ENCODE data around the gene VPS9D1. TPM values are rescaled to one million over a fixed set of nuclear protein-coding genes. Genes with fewer than 3 reads are reported as not detected.

VPS9D1 gene
- polyA plus RNA-seq, 6 donors from 2014 or later = 0.14 to 0.88 (median 0.51) TPM; not detected in 1

GRCh38 chr16:89711601-89712273 is 9.0 kb downstream of the VPS9D1 start:
- no peaks in the 10 kb centered on the region for H3K9me3 Mint-ChIP-seq
- H3K4me1 Mint-ChIP-seq = no peaks in the 10 kb centered on the region
- peak overlapping the region in 7 of 8 donors; percentile 21 to 78 (median 69) for H3K4me3 Mint-ChIP-seq
- H3K36me3 Mint-ChIP-seq = no peaks in the 10 kb centered on the region
- peak; percentile 61 for DNase-seq
- peak; percentile 82 to 83 for ATAC-seq (ENCODE audit: low read depth in 2 of 2)
- H3K27ac Mint-ChIP-seq = no peak overlapping the region
- no peaks in the 10 kb centered on the region for H3K27me3 Mint-ChIP-seq

- Mint-ChIP-seq H3K4me3 (peak overlapping the region in 3 of 8 donors; percentile 28 to 35 (median 34)), H3K9me3 (no peaks in the 10 kb centered on the region), H3K27me3 (no peaks in the 10 kb centered on the region), H3K27ac (no peak overlapping the region), H3K4me1 (peaks cover 2 to 6% (median 4%) of the 10 kb centered on the region in 3 donors), H3K36me3 (no peaks in the 10 kb centered on the region)
- DNase-seq = no peak
- ATAC-seq (ENCODE audit: low read depth in 2 of 2) = no peak
These were observed 9.8 kb downstream of the VPS9D1 start for GRCh38 chr16:89710709-89711564.

- DNase-seq (no peak), ATAC-seq (ENCODE audit: low read depth in 2 of 2) (no peak)
- peaks cover 4 to 9% (median 8%) of the 10 kb centered on the region in 3 donors for H3K4me1 Mint-ChIP-seq
- no peaks in the 10 kb centered on the region for H3K27me3 Mint-ChIP-seq
- peak overlapping the region in 5 of 8 donors; percentile 2 to 62 (median 33) for H3K4me3 Mint-ChIP-seq
- no peaks in the 10 kb centered on the region for H3K9me3 Mint-ChIP-seq
- no peaks in the 10 kb centered on the region for H3K36me3 Mint-ChIP-seq
- no peak overlapping the region for H3K27ac Mint-ChIP-seq
These were observed 10.8 kb downstream of the VPS9D1 start for GRCh38 chr16:89709716-89710432.

GRCh38 chr16:89709166-89709565 is 11.5 kb downstream of the VPS9D1 start:
- no peaks in the 10 kb centered on the region for H3K27me3 Mint-ChIP-seq
- H3K36me3 Mint-ChIP-seq = no peaks in the 10 kb centered on the region
- no peaks in the 10 kb centered on the region for H3K9me3 Mint-ChIP-seq
- peaks cover 4 to 9% (median 8%) of the 10 kb centered on the region in 3 donors for H3K4me1 Mint-ChIP-seq
- no peak for DNase-seq
- H3K27ac Mint-ChIP-seq = no peak overlapping the region
- ATAC-seq (ENCODE audit: low read depth in 2 of 2) = no peak
- peak overlapping the region in 1 of 8 donors; percentile 47 for H3K4me3 Mint-ChIP-seq

GRCh38 chr16:89708481-89708931 is 12.2 kb downstream of the VPS9D1 start:
- Mint-ChIP-seq H3K4me3 (no peak overlapping the region), H3K27me3 (no peaks in the 10 kb centered on the region), H3K9me3 (no peaks in the 10 kb centered on the region), H3K4me1 (peaks cover 4 to 9% (median 8%) of the 10 kb centered on the region in 3 donors), H3K27ac (no peak overlapping the region), H3K36me3 (no peaks in the 10 kb centered on the region)
- no peak for ATAC-seq (ENCODE audit: low read depth in 2 of 2)
- DNase-seq = no peak

GRCh38 chr16:89707695-89708094 is 13.0 kb downstream of the VPS9D1 start:
- DNase-seq (no peak), ATAC-seq (ENCODE audit: low read depth in 2 of 2) (no peak)
- H3K4me3 Mint-ChIP-seq = no peak overlapping the region
- H3K4me1 Mint-ChIP-seq = peaks cover 4 to 11% (median 8%) of the 10 kb centered on the region in 3 donors
- no peaks in the 10 kb centered on the region for H3K36me3 Mint-ChIP-seq
- no peaks in the 10 kb centered on the region for H3K27me3 Mint-ChIP-seq
- H3K9me3 Mint-ChIP-seq = no peaks in the 10 kb centered on the region
- no peak overlapping the region for H3K27ac Mint-ChIP-seq

- Mint-ChIP-seq H3K27me3 (no peaks in the 10 kb centered on the region), H3K36me3 (no peaks in the 10 kb centered on the region), H3K9me3 (no peaks in the 10 kb centered on the region), H3K27ac (no peak overlapping the region), H3K4me3 (no peak overlapping the region), H3K4me1 (peaks cover 4 to 18% (median 8%) of the 10 kb centered on the region in 3 donors)
- ATAC-seq (ENCODE audit: low read depth in 2 of 2) (no peak), DNase-seq (no peak)
These were observed 14.0 kb downstream of the VPS9D1 start for GRCh38 chr16:89706518-89707260.

GRCh38 chr16:89705006-89705405 is 15.7 kb downstream of the VPS9D1 start:
- Mint-ChIP-seq H3K4me3 (peak overlapping the region in 2 of 8 donors; percentile 66 to 73), H3K27me3 (no peaks in the 10 kb centered on the region), H3K27ac (peak overlapping the region in 2 of 6 donors; percentile 33 to 74), H3K4me1 (peaks cover 9 to 20% (median 16%) of the 10 kb centered on the region in 3 donors), H3K36me3 (no peaks in the 10 kb centered on the region), H3K9me3 (no peaks in the 10 kb centered on the region)
- DNase-seq (no peak), ATAC-seq (ENCODE audit: low read depth in 2 of 2) (no peak)

GRCh38 chr16:89704281-89704680 is 16.4 kb downstream of the VPS9D1 start:
- DNase-seq (no peak), ATAC-seq (ENCODE audit: low read depth in 2 of 2) (no peak)
- Mint-ChIP-seq H3K4me3 (peak overlapping the region in 1 of 8 donors; percentile 18), H3K27me3 (no peaks in the 10 kb centered on the region), H3K36me3 (no peaks in the 10 kb centered on the region), H3K9me3 (no peaks in the 10 kb centered on the region), H3K4me1 (peaks cover 11 to 24% (median 20%) of the 10 kb centered on the region in 3 donors), H3K27ac (peak overlapping the region in 1 of 6 donors; percentile 37)

- no peaks in the 10 kb centered on the region for H3K36me3 Mint-ChIP-seq
- peak within 1 kb of the TSS; percentile 90 to 96 (median 94) for H3K27ac Mint-ChIP-seq
- H3K4me3 Mint-ChIP-seq = peak within 1 kb of the TSS; percentile 78 to 93 (median 84)
- H3K27me3 Mint-ChIP-seq = no peaks in the 10 kb centered on the region
- ATAC-seq (ENCODE audit: low read depth in 2 of 2) (peak; percentile 66 to 71), DNase-seq (peak; percentile 99)
- peaks cover 11 to 29% (median 20%) of the 10 kb centered on the region in 3 donors for H3K4me1 Mint-ChIP-seq
- H3K9me3 Mint-ChIP-seq = no peaks in the 10 kb centered on the region
These were observed 19.0 kb downstream of the VPS9D1 start, which contains the start of gene SPATA2L for GRCh38 chr16:89701425-89702406. Gene SPATA2L (minus strand): TSS chr16:89701705. CDS start chr16:89701232, 473 bp downstream.

- DNase-seq (peak; percentile 51), ATAC-seq (ENCODE audit: low read depth in 2 of 2) (peak; percentile 23 to 34)
- Mint-ChIP-seq H3K9me3 (no peaks in the 10 kb centered on the region), H3K27me3 (no peaks in the 10 kb centered on the region), H3K27ac (peak overlapping the region; percentile 90 to 96 (median 94)), H3K4me3 (peak overlapping the region; percentile 78 to 93 (median 84)), H3K36me3 (no peaks in the 10 kb centered on the region), H3K4me1 (peaks cover 8 to 21% (median 15%) of the 10 kb centered on the region in 3 donors)
These were observed 19.9 kb downstream of the VPS9D1 start for GRCh38 chr16:89700649-89701424.
